GF-D8 (cell line): Measurements from ENCODE around the gene NOA1.

Experiments used
- DNase-seq: peaks from one replicate; lab custom pipeline; 2025; lab: John Stamatoyannopoulos, UW

The NOA1 gene

DNA sequence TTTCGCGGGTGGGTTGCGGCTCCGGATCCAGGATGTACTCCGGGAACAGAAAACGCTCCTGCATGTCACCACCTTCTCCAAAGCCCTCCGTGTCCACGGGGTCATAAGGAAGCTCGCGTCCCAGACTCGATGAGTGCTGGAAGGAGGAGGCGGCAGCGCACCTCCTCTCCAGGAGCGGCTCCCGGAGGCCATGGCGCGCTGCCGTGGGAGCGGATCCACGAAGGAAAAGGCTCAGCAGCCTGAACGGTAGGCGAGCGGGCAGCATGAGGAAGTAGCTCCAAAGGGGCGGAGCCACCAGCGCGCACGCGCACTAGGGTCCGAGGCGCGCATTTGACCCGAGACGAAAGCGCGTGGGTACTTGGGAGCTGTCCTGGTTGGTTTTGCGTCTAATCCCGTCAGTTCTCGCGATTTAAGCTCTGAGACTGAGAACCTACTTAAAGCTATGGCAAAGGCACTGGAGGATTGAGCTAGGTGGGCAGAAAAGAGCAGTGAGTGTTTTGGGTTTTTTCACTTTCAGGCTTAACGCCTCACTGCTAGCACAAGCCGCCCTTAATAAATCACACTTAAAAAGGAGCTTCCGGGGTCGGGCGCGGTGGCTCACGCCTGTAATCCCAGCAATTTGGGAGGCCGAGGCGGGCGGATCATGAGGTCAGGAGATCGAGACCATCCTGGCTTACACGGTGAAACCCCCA lies at the start of gene NOA1:
Gene NOA1 (minus strand): TSS at position 286 of the 692 bp plus-strand sequence. CDS start 21 bp downstream, at position 265.
- DNase-seq = peak; percentile 94

DNA sequence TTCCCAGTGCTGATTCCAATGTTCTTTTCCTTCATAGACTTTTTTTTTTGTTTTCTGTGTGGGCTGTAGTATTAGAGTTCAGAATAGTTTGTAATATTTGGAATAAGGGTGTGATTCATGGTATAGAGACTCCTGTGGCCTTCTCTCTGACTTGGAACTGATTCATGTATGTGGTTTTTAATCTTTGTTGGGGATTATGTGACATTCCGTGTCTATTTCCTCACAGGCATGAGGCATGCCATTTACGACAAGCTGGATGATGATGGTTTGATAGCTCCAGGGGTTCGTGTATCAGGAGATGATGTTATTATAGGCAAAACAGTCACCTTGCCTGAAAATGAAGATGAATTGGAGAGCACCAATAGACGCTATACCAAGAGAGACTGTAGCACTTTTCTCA lies 45.7 kb upstream of the NOA1 start:
- DNase-seq = no peak

DNA sequence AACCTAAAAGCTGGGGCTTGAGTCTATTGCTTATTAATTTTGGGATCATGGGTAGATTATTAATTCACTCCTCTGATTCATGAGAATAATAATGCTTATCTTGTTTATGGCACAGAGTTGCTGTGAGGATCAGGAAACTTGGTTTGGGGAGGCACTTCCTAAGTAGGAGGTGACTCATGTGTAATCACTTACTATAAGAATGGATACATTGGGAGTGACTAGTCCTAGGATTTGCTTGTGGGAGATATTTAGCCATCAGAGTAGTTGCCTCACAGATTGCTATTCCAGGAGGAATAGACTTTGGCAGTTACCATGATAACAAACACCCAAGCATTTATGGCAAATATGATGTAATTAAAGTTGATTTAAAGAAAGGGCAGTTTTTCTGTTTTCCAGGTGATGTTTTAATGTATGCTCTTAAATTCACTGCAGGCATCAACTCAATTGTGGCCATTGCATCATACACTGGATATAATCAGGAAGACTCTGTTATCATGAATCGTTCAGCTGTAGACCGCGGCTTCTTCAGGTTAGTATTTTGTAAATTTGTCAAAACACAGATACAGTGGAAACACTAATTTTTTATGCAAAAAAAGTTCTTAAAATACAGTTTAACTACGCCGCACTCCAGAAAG lies 43.2 kb upstream of the NOA1 start:
- DNase-seq = no peak

DNA sequence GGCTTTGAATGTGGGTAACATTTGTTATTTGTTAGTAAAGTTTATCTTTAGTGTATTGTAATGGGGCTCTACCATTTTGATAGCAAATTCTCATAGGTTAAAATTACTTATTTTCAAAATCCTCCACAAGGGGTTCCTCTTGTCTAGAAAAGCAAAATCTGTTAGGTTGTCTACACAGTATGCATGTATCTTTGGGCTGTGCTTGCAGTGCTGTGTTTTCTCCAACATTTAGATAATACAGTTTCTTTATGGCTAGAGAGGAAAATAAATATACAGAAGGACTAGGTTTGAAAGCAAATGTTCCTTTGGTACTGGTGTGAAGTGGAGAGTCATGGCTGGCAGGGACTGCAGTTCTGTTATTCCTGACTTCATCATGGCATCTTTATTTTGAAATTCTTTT lies 41.6 kb upstream of the NOA1 start:
- DNase-seq = no peak

DNA sequence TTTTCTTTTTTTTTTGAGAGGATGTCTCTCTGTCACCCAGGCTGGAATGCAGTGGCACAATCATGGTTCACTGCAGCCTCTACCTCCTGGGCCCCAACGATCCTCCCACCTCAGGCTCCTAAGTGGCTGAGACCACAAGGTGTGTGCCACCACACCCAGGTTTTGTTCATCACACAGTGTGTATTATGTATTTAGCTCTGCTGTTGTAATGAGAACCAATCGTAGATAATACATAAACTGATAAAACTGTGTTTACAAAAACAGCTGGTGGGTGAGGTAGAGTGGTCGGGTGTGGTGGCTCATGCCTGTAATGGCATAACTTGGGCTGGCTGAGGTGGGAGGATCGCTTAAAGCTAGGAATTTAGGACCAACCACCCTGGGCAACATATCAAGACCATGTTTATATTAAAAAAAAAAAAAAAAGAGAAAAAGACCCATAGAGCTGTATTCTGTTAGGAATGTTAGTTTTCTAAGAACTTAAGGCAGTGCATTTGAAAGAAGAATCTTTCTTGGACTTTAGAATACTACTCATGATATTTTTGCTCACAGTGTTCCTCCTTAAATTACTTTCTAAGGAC lies 36.2 kb upstream of the NOA1 start:
- DNase-seq = no peak

DNA sequence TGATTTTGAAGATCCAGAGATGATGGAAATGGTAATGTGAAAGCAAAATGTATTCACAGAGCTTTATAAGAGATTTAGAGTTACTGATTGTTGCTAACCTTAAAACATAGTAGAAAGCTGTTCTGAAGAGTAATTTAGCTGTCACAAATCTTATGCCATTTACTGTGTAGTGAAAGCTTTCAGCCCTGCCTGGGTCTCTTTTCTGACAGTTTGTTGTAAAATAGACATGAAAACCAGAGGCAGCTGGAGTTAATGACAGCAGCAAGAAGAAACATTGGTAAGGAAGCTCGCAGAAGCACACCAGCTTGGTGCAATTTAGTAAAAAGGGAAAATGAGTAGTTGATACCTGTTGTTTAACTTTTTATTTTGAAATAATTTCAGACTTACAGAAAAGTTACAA lies 22.3 kb upstream of the NOA1 start:
- no peak for DNase-seq

DNA sequence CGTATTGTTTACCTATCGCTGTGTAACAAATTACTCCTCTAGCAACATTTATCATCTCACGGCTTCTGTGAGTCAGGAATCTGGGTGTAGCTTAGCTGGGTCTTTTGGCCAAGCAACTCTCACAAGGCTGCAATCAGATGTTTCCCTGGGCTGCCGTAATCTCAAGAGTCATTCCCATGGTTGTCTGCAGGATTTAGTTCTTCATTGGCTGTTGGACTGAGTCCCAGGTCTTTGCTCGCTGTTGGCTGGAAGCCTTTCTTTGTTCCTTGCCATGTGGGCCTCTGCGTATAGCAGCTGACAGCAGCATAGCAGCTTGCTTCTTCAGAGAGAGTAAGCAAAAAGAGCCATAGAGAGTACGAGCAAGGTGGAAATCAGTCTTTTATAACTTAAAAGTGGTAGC lies 18.1 kb upstream of the NOA1 start:
- DNase-seq = no peak

DNA sequence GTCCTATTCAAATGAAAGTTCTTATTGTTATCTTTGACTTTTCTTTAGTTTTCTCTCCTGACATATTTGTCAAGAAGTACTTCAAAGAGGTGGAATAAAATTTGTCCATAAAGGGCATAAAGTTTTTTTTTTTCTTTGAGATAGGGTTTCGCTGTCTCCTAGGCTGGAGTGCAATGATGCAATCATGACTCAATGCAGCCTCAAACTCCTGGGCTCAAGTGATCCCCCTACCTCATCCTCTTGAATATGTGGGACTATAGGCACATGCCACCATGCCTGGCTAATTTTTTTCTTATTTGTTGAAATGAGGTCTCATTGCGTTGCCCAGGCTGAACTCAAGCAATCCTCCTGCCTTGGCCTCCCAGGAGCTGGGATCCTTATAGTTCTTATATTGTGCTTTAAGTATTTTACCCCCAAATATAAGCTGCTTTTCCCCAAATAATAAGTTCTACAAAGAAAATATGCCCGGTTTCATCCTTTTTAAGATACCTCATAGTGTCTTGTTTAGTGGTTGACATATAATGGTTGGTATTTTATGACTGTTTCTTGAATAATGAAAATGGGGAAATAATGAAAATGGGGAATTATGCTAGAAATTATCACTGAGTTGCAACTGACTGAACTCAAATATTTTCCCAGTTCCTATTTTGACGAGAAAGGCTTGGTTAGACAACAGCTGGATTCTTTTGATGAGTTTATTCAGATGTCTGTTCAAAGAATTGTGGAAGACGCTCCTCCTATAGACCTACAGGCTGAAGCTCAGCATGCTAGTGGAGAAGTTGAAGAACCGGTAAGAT lies 12.9 kb upstream of the NOA1 start:
- no peak for DNase-seq

DNA sequence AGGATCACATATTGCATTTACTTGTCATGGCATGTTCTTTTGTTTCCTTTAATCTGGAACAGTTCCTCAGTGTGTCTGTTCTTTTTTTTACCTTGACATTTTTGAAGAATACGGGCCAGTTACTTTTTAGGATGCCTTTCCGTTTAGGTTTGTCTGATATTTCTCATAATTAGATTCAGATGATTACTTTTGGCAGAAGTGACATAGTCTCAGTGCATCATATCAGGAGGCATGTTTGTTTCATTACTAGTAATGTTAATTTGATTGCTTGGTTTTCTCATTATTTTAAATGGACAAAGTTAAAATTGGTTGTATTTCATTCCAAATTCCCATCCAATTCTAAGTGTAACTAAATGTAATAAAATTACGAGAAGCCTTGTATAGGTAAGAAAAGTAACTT lies 9.5 kb upstream of the NOA1 start:
- DNase-seq = no peak

DNA sequence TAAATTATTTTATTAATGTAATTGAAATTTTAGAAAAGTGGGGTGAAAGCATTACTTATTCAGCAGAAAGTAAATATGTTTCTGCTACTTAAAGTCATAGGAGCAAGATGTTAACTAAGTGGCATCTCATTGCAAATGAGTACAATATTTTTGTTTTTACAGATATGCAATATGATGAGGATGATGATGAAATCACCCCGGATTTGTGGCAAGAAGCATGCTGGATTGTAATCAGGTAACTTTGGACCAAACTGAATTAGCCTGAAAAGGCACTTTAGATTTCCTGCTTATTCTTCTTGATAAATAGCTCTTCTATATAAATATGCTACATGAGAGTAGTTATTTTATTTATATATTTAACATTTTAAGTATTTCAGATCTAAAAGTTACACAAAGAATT lies 8.8 kb upstream of the NOA1 start:
- DNase-seq = no peak

DNA sequence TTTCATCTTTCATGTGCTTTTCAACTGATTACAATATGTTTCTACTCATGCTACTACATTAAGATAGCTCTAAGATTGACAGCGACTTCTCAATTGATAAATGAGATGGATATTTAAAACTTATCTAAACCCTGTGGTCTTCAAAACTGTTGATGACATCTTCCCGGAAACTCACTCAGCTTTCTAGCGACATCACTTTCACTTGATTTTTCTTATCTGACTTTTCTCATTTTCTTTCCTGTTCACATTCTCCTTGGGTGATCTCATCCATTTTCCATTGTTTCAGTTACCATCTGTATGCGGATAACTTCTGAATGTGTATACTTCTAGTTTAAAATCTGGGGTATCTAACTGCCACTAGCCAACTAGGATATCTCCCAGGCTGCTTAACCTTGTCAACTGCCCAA lies 4.4 kb upstream of the NOA1 start:
- no peak for DNase-seq

DNA sequence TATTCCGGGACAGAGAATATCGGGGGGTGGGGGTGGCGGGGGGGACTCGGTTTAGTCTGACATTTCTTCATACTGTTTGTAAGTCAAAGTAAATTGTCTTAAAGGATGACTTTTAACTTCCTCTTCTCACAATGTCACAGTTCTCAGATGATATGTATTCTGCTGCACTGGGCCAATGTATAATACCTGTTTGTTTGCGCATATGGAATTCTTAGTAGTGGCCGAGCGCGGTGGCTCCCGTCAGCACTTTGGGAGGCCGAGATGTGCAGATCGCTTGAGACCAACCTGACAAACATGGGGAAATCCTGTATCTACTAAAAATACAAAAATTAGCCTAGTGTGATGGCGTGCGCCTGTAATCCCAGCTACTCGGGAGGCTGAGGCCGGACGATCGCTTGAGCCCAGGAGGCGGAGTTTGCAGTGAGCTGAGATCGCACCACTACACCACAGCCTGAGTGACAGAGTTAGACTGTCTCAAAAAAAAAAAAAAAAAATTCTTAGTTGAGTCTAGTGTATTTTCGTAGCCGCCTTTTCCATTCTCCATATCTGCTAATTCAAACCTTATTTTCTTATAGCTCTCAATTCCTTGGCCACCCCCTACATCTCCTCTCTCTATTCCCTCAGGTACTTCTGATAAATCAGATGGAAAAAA lies 2.1 kb upstream of the NOA1 start:
- no peak for DNase-seq

DNA sequence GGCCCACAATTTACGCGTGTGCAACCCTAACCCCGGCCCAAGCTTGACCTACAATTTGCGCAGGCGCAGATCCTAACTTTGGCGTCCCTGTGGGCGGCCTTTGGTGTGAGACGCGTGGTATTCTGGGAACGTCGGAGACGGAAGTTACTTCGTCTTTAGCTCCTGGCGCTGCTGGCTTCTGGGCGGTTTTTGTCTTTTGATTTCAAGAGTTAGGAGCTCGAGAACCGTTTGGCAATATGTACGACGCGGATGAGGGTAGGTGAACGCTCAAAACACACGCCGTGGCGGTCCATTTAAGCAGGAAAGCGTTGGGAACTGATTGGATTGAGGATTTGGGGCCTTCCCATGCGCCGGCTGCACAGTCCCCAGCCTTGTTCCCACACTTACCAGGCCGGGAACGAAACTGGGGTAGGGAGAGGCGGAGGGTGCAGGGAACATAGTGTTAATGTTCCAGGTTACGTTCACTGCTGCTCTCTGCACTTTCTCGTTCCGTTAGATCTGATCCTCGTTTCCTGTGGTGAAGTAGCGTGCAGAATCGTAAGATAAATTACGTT lies 1.4 kb upstream of the NOA1 start, which contains the start of gene POLR2B:
Gene POLR2B (plus strand): TSS at position 147 of the 554 bp plus-strand sequence. CDS start 90 bp downstream, at position 237.
- peak; percentile 91 for DNase-seq

DNA sequence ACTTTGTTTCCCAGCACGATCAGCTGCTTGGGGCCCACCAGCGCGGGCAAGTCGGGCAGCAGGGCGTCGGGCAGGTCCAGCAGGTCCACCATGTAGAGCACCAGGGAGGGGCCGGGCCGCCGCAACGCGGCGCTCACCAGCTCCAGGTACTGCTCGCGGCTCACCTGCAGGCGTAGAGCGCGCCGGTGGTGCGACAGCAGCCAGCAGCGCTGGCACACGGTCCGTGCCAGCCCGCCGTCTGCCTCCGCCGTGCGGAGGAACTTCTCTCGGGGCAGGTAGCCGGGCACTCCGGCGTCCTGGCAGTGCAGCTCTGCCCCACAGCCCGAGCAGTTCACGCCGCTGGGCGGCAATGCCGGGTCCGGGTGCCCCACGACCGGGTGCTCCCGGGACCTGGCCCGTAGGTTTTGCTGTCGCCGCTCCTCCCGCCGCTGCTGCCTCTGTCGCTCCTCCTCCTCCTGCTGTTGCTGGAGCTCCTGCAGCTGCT lies 527 bp downstream of the NOA1 start:
- DNase-seq = no peak

DNA sequence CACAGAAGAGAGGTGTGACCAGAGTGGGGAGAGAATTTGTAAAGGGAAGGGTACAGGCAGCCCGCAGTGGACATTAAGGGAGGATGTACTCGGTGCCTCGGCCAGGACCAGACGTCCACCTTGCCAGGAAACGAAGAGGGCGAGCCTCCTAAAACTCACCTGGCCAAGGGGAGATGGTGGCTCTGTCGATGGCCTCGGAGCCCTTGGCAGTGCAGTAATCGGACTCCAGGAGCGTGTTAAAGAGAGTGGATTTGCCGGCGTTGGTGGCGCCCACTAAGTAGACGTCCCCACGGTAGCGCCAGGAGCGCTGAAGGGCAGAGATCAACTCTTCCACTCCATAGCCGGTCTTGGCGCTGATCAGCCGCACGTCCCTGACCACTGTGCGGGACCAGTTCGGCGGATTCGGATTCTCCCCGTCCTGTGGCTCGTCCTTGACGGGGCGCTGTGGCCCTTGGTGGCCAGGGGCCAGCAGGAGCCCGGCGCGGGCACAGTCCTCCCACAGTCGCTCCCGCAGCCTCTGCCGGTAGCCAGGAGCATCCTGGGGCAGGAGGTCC lies 1.0 kb downstream of the NOA1 start:
- DNase-seq = no peak

DNA sequence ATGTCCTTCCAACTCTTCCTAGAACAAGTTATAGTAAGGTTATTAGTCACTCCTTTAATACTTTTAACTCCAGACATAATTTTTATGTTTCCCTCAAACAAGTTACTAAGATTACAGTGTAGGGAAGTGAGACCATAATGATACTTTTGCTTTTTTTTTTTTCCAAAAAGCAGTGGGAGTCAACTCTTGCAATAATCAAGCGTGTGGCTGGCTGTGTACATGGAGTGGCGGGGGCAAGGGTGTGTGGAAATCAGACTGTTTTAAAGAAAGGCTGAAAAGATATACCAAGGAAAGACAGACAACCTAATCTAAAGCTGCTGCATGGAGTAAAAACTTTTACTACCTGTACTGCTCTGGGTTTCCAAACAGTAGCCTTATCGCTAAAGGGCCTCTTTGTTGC lies 4.1 kb downstream of the NOA1 start:
- DNase-seq = no peak

DNA sequence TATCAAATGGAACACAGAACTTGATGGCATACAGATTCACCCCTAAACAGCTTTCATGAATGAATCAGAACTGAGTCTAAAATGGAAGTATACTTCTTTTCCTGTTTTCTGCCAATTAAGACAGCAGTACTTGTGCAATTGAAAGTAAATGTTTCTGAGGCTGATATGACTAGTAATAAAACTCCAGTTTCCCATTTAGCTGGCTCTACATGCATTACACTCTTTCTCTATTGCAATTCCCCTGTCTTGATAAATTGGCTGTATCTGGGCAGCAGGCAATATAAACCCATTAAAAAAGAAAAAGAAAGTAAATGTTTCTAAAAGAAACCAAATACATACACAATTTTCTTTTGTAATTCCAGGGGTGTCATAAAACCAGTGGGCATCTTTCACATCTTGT lies 4.6 kb downstream of the NOA1 start:
- no peak for DNase-seq

DNA sequence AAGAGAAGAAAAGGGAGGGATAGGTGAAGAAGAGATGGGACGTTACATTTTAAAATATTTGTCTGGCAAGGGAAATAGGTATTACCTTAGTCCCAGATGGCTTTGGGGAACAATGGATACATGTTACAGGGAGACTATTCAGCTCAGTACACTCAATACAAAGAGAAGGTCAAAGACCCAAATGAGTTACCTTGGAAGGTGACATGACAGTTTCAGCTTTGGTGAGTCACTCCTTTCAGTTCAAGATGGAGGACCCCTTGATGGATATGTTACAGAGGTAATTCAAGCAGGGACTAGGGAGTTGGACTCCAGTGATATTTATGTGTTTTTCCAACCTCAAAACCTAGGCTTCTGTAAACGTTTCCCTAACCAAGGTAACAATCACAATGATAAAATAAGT lies 5.0 kb downstream of the NOA1 start:
- no peak for DNase-seq

DNA sequence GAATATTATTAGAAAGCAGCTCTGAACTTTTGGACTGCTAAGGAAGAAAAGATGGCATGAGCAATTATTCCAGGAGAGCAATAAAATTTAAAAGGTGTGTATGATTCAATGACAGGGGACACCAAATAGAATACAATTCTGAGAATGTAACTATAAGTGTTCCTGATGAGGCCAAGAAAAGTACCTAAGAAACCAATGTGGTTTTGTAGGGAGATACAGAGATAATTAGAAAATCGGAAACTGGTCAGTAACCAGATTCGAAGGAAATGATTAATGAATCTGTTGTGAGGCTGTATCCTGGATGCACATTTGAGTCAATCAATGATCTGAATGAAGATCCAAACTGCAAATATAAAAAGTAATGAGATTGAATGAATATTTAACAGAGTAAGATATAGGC lies 6.0 kb downstream of the NOA1 start:
- no peak for DNase-seq

DNA sequence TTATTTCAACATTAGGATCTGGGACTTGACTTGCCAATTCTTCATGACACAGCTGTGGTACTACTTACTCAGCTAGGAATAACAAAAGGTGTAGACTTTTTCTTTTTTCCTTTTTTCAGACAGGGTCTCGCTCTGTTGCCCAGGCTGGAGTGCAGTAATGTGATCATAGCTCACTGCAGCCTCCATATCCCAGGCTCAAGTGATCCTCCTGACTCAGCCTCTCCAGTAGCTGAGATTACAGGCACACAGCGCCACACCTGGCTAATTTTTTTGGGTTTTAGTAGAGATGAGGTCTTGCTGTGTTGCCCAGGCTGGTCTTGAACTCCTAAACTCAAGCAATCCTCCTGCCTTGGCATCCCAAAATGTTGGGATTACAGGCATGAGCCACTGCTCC lies 16.3 kb downstream of the NOA1 start:
- no peak for DNase-seq

DNA sequence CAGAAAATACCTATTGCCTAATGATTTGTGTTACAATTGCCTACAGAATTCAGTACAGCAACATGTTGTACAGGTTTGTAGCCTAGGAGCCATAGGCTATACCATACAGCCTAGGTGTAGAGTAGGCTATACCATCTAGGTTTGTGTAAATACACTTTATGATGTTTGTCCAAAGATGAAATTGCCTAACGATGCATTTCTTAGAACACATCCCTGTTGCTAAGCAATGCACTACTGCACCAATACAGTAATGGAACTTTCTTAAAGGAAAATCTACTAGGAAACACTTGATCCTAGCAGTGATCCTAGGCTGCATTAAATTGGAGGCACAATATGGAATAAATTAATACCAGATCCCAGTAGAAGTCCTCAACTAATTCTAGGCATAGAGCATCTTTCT lies 18.3 kb downstream of the NOA1 start:
- no peak for DNase-seq
